GM12874 (cell line): Measurements from ENCODE around the gene ESRRB.
A peak's percentile ranks its signal among the peaks of the same experiment; 100 is the strongest.

Source experiments
- CTCF ChIP-seq: IDR thresholded peaks from 2 replicates; pipeline ENCODE4 v1.5.1; 2011; ENCODE audit warnings: low read depth, mild to moderate bottlenecking, control low read depth, low read length, moderate library complexity; ENCODE audit not compliant: insufficient read depth

Gene ESRRB

GRCh38 chr14:76380991-76381390 is 5.1 kb downstream of the ESRRB start:
- TF ChIP-seq CTCF = no peak

DNA sequence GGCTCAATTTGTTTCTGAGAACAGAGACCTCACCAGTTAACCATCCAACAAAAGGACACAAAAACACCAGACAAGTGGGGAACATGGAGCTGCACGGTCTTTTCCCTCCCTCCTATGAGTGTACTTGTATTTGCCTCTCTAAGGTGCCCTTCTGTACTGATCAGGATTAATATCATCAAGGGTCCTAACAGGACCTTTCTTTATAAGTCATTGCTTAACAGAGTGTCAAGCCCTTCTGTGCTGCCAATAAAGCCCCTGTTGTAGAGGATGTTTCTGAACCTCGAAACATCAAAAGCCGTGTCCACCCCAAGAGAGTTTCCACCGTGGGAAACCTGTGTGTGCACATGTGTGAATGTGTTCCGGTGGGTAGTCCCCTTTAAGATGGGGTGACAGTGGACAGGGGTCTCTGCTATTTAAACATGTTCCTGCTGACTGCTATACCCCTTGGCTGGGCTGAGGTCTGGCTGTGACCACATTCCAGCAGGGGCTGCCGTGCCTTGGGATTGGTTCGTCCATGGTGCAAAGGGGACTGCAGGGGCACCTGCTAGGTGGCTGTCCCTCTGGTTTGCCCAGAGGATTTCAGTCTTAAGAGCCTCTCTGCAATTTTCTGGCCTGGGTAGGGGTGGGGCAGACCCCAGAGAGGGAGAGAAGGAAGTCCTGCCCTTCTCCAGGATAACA is 6.0 kb downstream of the ESRRB start:
- TF ChIP-seq CTCF = no peak

GRCh38 chr14:76382495-76382832 is 6.5 kb downstream of the ESRRB start:
- no peak for TF ChIP-seq CTCF

DNA sequence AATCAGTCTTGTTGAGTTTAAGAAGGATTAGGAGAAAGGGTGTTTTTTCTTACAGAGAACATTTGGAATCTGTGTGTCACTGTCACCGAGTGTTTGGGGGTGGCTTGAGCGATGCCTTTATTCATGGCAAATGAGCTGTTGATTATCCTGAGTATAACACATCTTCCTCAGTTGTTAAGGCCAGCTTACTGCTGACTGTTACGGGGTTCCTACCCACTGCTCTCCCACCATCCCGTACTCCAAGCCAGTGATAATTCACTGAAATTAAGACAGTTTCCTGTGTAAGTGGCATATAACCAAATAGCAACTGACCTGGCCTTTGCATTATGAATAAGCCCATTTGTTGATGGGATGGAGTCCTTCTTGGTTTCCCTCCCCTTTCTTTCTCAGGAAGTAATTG is 9.5 kb downstream of the ESRRB start:
- TF ChIP-seq CTCF = no peak

- peak; percentile 99 for TF ChIP-seq CTCF
Observed at GRCh38 chr14:76386944-76387782, 11.2 kb downstream of the ESRRB start.

GRCh38 chr14:76389841-76390240 is 13.9 kb downstream of the ESRRB start:
- no peak for TF ChIP-seq CTCF

DNA sequence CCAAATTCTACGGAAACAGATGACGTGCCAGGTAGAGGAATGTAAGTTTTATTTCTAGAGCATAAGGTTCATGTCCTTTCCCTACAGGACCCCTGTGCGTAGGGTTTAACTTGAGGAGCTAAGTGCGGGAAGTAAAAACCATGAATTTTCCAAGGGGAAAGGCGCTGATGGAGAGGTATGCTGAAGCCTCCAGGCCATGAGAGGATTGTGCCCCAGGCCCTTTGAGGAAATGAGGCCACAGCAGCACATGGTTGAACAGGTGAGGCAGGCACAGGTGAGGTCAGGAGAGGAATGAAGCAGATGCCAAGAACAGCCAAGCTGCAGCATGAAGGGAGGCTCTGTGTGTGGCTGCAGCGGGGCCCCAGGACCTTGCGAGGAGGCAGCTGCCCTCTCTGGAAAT is 14.7 kb downstream of the ESRRB start:
- TF ChIP-seq CTCF = no peak
